HCT116 (cell line): ENCODE data around the gene CDH4. TPM values are rescaled to one million over a fixed set of nuclear protein-coding genes. Genes with fewer than 3 reads are reported as not detected.

ENCODE experiments used
- ATAC-seq: fragments of 200-7000 bp; cut with Tn5 transposase; 2 replicates; pipeline ENCODE4 v1.9.1; 2020; ENCODE audit warnings: mild to moderate bottlenecking, moderate library complexity
- BruUV-seq: library from RNA; stranded (reverse); fragments of 400-500 nt; replicated peaks from 2 replicates; lab custom pipeline; 2021; lab: Mats Ljungman, UMichigan
- CTCF ChIA-PET: fragments of 300-600 bp; sonication (Branson Sonifier 250); formaldehyde crosslinking; loops from one replicate; lab custom pipeline; 2021; ENCODE audit warnings: antibody characterized with exemption; lab: Charles Lee
- POLR2A ChIA-PET: fragments of 300-600, 350-600 bp; sonication (Branson Sonifier 250); formaldehyde crosslinking; loops from one replicate; lab custom pipeline; 2021; ENCODE audit warnings: antibody characterized with exemption; lab: Charles Lee
- RAD21 ChIA-PET, 2 experiments: fragments of 300-600 bp; sonication (Branson Sonifier 250); formaldehyde crosslinking; loops; one replicate each; lab custom pipeline; 2023; ENCODE audit warnings: low total read pairs in 2 of 2; ENCODE audit not compliant: uncharacterized antibody in 2 of 2, unreplicated experiment in 2 of 2, low non-redundant PET in 1 of 2; lab: Charles Lee
- DNase-seq: peaks from one replicate; pipeline ENCODE4 v3.0.0-alpha.2; 2010; ENCODE audit warnings: low read depth, low spot score
- H2AFZ ChIP-seq: fragments of 200-600 bp; shearing (Covaris generic), sonication (generic); 2 replicates; pipeline ENCODE4 v1.6.1; 2017; ENCODE audit warnings: low read depth, mixed run types, mixed read lengths, antibody characterized with exemption, low read length; ENCODE audit not compliant: poor library complexity, severe bottlenecking
- H3K27ac ChIP-seq: 2 replicates; pipeline ENCODE4 v1.5.1; 2012; ENCODE audit warnings: low read depth, low read length
- H3K27me3 ChIP-seq: fragments of 200-600 bp; sonication (generic); 2 replicates; pipeline ENCODE4 v1.6.1; 2016; ENCODE audit warnings: mixed run types, low read length, mixed read lengths; ENCODE audit not compliant: insufficient read depth
- H3K36me3 ChIP-seq, 2 experiments: fragments of 200-500 bp in 1 of 2; fragments of 200-600 bp in 1 of 2; sonication (Bioruptor generic) in 1 of 2; sonication (generic) in 1 of 2; 2 replicates each; pipeline versions ENCODE4 v1.5.1 to v1.6.1; 2014 to 2016; ENCODE audit warnings: low read length in 2 of 2, inconsistent platforms in 1 of 2, mixed read lengths in 1 of 2, mixed run types in 1 of 2; ENCODE audit not compliant: insufficient read depth in 2 of 2, control insufficient read depth in 1 of 2
- H3K4me1 ChIP-seq, 2 experiments: fragments of 200-600 bp in 1 of 2; sonication (generic) in 1 of 2; 2 replicates each; pipeline versions ENCODE4 v1.5.1 to v1.6.1; 2012 to 2017; ENCODE audit warnings: low read length in 2 of 2, inconsistent platforms in 1 of 2, mild to moderate bottlenecking in 1 of 2, mixed read lengths in 1 of 2, mixed run types in 1 of 2, moderate library complexity in 1 of 2; ENCODE audit not compliant: insufficient read depth in 2 of 2, control insufficient read depth in 1 of 2
- H3K4me2 ChIP-seq: fragments of 200-600 bp; sonication (generic); 2 replicates; pipeline ENCODE4 v1.6.1; 2017; ENCODE audit warnings: mixed run types, low read length, mixed read lengths
- H3K4me3 ChIP-seq, 2 experiments: fragments of 200-600 bp in 1 of 2; sonication (generic) in 1 of 2; replicated peaks in 1 of 2; 2 replicates each; pipeline ENCODE4 v1.5.1; 2011 to 2016; ENCODE audit warnings: low read length in 2 of 2, control low read depth in 1 of 2, low read depth in 1 of 2, mild to moderate bottlenecking in 1 of 2, mixed read lengths in 1 of 2, mixed run types in 1 of 2
- H3K79me2 ChIP-seq: fragments of 200-600 bp; sonication (generic); 2 replicates; pipeline ENCODE4 v1.6.1; 2017; ENCODE audit warnings: mild to moderate bottlenecking, mixed run types, low read length, moderate library complexity, mixed read lengths; ENCODE audit not compliant: insufficient read depth
- H3K9ac ChIP-seq: fragments of 200-600 bp; sonication (generic); 2 replicates; pipeline ENCODE4 v1.6.1; 2016; ENCODE audit warnings: low read length, mixed read lengths
- H3K9me2 ChIP-seq: fragments of 200-600 bp; sonication (generic), shearing (Covaris generic); 2 replicates; pipeline ENCODE4 v1.6.1; 2017; ENCODE audit warnings: mixed run types, mild to moderate bottlenecking, moderate library complexity; ENCODE audit not compliant: insufficient read depth
- H3K9me3 ChIP-seq, 2 experiments: fragments of 200-500 bp in 1 of 2; fragments of 200-600 bp in 1 of 2; sonication (Bioruptor generic) in 1 of 2; sonication (generic) in 1 of 2; 2 replicates each; pipeline ENCODE4 v1.6.1; 2014 to 2017; ENCODE audit warnings: low read length in 2 of 2, mixed read lengths in 2 of 2, inconsistent platforms in 1 of 2, low read depth in 1 of 2, mild to moderate bottlenecking in 1 of 2, mixed run types in 1 of 2, moderate library complexity in 1 of 2; ENCODE audit not compliant: control insufficient read depth in 1 of 2, insufficient read depth in 1 of 2
- H4K20me1 ChIP-seq: fragments of 200-600 bp; sonication (generic), shearing (Covaris generic); 2 replicates; pipeline ENCODE4 v1.6.1; 2017; ENCODE audit warnings: mixed run types, mild to moderate bottlenecking, moderate library complexity; ENCODE audit not compliant: insufficient read depth
- CBX3 ChIP-seq: IDR thresholded peaks from 2 replicates; pipeline ENCODE4 v1.6.1; 2012; ENCODE audit warnings: low read depth
- EGR1 ChIP-seq: IDR thresholded peaks from 2 replicates; pipeline ENCODE4 v1.6.1; 2012; ENCODE audit warnings: low read depth
- EZH2 ChIP-seq: fragments of 200-600 bp; sonication (generic); IDR thresholded peaks from 2 replicates; pipeline ENCODE4 v1.6.1; 2017; ENCODE audit warnings: antibody characterized with exemption, mixed run types
- EZH2phosphoT487 ChIP-seq: fragments of 200-600 bp; IDR thresholded peaks from 2 replicates; pipeline ENCODE4 v1.6.1; 2018; ENCODE audit warnings: antibody characterized with exemption, borderline replicate concordance
- FOSL1 ChIP-seq: IDR thresholded peaks from 2 replicates; pipeline ENCODE4 v1.6.1; 2012; ENCODE audit warnings: low read depth
- RAD21 ChIP-seq: IDR thresholded peaks from 2 replicates; pipeline ENCODE4 v1.6.1; 2012; ENCODE audit warnings: low read depth, mild to moderate bottlenecking
- REST ChIP-seq: IDR thresholded peaks from 2 replicates; pipeline ENCODE4 v1.6.1; 2012; ENCODE audit warnings: low read depth
- intact Hi-C: fragments of 100-400 bp; cut with micrococcal nuclease; formaldehyde crosslinking; loops from 2 replicates; pipeline ENCODE4 v1.10.0; 2022
- total RNA-seq: library from RNA; stranded (reverse); gene quantifications from one replicate; pipeline ENCODE4 v1.2.1, GENCODE V29; 2021; ENCODE audit not compliant: unreplicated experiment

Gene CDH4
- total RNA-seq, 1 experiment from 2014 or later: not detected

DNA sequence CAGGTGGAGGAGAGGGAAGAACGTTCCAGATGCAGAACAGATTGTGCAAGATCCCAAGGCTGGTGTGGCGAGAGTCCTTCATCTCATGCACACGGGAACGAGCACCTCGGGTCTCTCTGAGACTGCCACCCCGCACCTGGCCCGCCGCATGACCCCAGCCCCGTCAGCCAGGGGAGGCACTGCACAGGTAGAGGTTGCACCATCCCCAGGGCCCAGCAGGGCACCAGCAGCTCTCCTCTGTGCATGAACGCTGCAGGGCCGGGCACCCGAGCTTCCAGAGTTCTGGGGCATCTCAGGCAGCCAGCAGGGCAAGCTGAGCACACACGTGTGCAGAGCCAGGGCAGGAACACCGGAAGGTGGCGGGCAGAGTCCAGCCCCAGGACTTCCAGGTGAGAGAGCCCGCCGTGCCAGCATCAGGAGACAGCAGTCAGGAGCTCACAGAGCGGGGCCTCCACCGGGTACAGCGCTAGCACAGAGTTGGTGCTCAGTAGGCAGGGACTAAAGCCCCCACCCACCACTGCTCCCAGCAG lies 620.4 kb downstream of the CDH4 start:
- ATAC-seq (no peak), DNase-seq (no peak)
- peaks cover 4% of the 10 kb centered on the region; the same call in 1 of the 2 replicates for H3K27me3 ChIP-seq
- H4K20me1 ChIP-seq: no peaks in the 10 kb centered on the region
- no TSS peak for BruUV-seq
- no peaks in the 10 kb centered on the region for H3K79me2 ChIP-seq
- H3K27ac ChIP-seq: no peak overlapping the region
- no peak overlapping the region for H2AFZ ChIP-seq
- RAD21 ChIA-PET: no interaction called here
- H3K9me2 ChIP-seq: no peaks in the 10 kb centered on the region
- intact Hi-C loops: no loop called here
- H3K9ac ChIP-seq: no peak overlapping the region
- no peak overlapping the region for H3K4me2 ChIP-seq
- H3K36me3 ChIP-seq: no peaks in the 10 kb centered on the region
- no peaks in the 10 kb centered on the region for H3K4me1 ChIP-seq
- no peak overlapping the region for H3K4me3 ChIP-seq
- CTCF ChIA-PET: no interaction called here
- TF ChIP-seq EZH2phosphoT487: no peak
- no peak for TF ChIP-seq FOSL1
- TF ChIP-seq EGR1: no peak
- TF ChIP-seq REST: no peak
- TF ChIP-seq EZH2: no peak
- no peak for TF ChIP-seq RAD21
- no peak for TF ChIP-seq CBX3
- H3K9me3 ChIP-seq: no peaks in the 10 kb centered on the region
- POLR2A ChIA-PET: no interaction called here
